Endometrial microvascular endothelial cells (primary cell): Measurements from ENCODE around the gene PHKB. TPM values are rescaled to one million over a fixed set of nuclear protein-coding genes. Genes with fewer than 3 reads are reported as not detected.
"Not testable (repeated sequence)": the region's sequence is repeated elsewhere in the genome, so short reads cannot be mapped to it uniquely, and the experiment has no call there.

Experiments
- in situ Hi-C: cut with HindIII; loops from 2 replicates; pipeline ENCODE4 v1.10.0; 2017; ENCODE audit warnings: low sequenced_read_pairs, low pct_unique_long_range_greater_than_20kb; ENCODE audit errors: inconsistent ontology term
- total RNA-seq: library from RNA; depleted of rRNA; stranded (reverse); fragments of >200 nt; gene quantifications from one replicate; pipeline ENCODE4 v1.2.3, GENCODE V29; 2015; ENCODE audit errors: inconsistent ontology term

Gene PHKB
- total RNA-seq, result 42.7 TPM

DNA sequence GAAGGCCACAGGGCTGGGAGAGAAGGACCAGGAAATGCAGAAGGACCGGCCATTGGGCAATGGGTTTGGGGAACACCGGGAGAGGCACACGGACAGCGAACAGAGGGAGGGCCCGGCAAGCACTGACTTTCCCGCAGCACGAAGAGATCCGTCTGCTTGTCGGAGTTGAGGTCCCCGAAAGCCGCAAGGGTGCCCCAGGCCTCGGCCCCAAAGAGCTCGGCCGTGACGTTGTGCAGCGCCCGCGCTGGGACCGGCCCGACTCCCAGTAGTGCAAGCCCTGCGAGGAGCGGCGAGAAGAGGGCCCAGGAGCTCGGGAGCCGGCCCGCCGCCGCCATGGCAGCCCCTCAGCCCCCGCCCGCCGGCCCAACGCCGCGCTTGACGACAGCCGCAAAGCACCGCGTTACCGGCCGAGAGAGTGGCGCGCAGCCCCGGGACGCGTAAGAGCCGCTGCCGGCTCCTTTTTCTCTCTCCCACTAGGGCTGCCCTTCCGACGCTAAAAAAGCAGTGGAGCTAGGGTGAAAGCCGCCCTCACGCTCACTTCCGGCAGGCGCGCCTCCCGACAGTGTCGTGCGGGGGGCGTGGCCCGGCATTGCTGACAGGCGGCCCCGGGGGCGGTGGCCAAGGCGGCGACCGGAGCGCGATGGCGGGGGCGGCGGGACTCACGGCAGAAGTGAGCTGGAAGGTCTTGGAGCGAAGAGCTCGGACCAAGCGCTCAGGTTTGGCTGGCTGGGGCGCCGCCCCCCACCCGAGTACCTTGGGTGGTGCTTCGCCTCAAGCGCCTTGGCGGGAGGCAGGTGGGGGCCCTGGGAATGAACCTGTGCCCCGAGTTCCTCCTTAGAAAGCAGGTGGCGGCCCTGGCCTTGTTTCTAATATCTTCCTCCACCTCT is at the start of gene PHKB, which contains the start of gene ITFG1:
Gene PHKB (plus strand): TSS at position 621 of the 887 bp plus-strand sequence. CDS start 20 bp downstream, at position 641.
Gene ITFG1 (minus strand): TSS at position 353 of the 887 bp plus-strand sequence. CDS start 18 bp downstream, at position 335.
- in situ Hi-C loops, result no loop called here

DNA sequence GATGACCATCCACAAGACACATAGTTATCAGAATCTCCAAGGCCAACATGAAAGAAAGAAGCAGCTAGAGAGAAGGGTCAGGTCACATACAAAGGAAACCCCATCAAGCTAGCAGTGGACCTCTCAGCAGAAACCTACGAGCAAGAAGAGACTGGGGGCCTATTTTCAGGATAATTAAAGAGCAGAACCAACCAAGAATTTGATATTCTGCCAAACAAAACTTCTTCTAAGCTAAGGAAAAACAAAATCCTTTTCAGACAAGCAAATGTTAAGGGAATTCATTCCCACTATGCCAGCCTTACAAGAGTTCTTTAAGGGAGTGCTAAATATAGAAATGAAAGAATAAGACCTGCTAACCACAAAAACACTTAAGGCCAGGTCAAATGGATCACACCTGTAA is 48.1 kb upstream of the PHKB start:
- in situ Hi-C loops, result no loop called here

DNA sequence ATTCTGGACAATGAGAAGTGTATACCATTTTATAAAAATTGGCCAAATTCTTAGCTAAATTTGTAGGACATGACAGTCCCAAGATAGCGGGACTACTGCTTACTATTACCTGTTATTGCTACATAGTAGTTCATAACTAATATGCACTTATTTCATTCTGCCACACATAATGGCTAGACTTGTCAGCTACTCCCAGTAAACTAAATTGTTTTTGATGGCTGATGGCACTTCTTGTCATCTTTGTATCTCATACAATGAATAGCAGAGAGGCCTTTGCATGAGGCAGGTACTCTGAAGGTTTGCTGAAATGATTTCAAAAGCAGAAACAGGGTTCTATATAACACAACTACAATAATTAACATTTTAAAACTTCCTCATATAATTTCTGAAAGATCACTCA is 44.3 kb upstream of the PHKB start:
- in situ Hi-C loops, result no loop called here

DNA sequence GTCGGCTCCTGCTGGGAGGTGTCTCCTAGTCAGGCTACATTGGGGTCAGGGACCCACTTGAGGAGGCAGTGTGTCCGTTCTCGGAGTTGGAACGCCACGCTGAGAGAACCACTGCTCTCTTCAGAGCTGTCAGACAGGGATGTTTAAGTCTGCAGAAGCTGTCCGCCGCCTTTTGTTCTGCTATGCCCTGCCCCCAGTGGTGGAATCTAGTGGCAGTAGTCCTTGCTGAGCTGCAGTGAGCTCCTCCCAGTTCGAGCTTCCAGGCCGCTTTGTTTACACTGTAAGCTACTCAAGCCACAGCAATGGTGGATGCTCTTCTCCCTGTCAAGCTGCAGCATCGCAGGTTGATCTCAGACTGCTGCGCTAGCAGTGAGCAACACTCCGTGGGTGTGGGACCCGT is 36.3 kb upstream of the PHKB start:
- in situ Hi-C loops, result no loop called here

DNA sequence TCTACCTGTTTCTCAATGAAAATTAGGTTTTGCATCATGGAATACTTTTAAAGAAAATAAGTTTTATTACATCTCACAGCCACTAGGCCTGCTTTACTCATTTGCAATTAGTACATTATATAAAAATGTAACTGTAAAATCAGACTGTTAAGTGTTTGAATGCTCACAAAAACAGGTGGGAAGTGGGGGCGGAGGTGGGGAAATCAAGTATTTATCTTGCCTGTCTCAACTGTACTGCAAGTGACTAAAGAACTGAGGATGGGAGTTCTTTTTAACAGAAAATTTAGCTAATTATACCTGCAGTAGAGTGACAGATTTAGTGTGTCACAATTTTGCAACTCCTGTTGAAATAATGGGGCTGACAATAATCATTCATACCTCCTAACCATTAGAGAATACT is 34.3 kb upstream of the PHKB start:
- in situ Hi-C loops, result no loop called here

DNA sequence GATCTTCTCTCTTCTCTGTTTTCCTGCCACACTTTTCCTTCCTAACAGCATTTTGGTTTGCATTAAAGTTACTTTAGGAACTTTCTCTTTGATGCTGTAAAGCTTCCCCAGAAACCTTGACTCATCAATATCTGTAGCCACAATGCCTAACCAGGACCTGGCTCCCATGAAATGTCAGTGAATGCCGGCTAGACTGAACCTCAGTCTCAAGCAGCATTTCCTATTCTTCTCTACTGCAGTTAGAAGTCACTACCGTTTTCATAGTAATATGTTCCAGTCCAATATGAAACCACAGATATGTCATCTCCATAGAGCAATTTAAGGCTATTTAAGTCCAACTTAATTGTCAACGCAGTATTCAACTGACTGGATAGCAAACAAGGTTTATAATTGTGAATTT is 29.2 kb upstream of the PHKB start:
- in situ Hi-C loops, result no loop called here

DNA sequence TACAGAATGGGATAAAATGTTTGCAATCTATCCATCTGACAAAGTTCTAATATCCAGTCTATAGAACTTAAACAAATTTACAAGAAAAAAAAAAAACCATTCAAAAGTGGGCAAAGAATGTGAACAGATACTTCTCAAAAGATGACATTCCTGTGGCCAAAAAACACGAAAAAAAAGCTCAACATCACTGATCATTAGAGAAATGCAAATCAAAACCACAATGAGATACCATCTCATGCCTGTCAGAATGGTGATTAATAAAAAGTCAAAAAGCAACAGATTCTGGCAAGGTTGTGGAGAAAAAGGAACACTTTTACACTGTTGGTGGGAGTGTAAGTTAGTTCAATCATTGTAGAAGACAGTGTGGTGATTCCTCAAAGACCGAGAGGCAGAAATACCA is 26.9 kb upstream of the PHKB start:
- in situ Hi-C loops, result not testable (repeated sequence)

DNA sequence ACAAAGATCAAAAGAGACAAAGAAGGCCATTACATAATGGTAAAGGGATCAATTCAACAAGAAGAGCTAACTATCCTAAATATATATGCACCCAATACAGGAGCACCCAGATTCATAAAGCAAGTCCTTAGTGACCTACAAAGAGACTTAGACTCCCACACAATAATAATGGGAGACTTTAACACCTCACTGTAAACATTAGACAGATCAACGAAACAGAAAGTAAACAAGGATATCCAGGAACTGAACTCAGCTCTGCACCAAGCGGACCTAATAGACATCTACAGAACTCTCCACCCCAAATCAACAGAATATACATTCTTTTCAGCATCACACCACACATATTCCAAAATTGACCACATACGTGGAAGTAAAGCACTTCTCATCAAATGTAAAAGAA is 21.1 kb upstream of the PHKB start:
- in situ Hi-C loops, result not testable (repeated sequence)

DNA sequence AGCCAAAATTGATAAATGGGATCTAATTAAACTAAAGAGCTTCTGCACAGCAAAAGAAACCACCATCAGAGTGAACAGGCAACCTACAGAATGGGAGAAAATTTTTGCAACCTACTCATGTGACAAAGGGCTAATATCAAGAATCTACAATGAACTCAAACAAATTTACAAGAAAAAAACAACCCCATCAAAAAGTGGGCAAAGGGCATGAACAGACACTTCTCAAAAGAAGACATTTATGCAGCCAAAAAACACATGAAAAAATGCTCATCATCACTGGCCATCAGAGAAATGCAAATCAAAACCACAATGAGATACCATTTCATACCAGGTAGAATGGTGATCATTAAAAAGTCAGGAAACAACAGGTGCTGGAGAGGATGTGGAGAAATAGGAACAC is 18.2 kb upstream of the PHKB start:
- in situ Hi-C loops, result not testable (repeated sequence)

DNA sequence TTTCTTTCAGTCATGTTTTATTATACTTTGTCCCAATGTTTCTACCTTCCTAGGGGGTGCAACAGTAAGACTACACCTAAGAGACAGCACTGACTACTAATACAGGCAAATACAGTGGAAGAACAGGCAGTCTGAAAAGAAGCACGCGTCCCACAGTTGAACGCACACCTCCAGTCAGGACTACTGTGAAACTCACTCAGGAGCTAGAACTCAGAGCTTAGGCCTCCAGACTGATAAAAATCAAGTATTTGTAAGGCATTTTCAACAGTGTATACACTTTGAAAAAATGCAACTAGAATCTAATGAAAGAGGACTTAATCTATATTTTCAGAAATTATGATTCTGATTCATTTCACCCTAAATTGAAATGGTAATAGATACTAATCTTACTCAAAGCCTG is 14.7 kb upstream of the PHKB start:
- in situ Hi-C loops, result no loop called here

DNA sequence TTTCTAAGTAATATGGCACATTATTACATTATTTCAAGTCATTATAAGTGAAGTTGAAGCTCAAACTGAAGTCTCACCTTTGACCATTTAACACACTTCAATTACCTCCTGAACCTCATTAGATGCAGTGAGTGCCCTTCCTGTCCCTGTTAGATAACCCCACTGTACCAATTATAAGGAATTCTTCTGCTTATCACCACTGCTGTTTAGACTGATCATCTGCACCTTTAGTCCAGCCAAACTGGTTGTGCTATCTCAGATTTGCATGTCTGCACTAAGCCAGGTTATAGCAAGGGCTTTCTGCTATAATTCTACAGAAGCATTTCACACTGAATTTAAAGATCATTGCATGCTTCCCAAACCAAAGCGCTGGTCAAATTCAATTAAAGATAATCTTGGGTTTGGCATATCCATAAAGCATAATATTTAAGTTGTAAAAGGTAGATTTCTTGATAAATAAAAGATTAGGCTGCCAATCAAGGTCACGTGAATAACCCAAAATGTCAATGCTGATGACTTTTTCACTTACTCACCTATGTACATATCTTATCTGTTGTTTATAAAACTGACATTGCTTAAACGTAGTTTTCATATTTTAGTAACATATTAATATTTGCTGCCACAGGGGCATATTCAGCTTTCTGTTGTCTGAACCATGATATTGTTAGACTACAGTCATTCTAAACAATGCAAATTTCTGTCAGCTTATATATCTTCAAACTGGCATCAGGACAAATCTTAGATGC is 12.1 kb upstream of the PHKB start:
- in situ Hi-C loops, result no loop called here

DNA sequence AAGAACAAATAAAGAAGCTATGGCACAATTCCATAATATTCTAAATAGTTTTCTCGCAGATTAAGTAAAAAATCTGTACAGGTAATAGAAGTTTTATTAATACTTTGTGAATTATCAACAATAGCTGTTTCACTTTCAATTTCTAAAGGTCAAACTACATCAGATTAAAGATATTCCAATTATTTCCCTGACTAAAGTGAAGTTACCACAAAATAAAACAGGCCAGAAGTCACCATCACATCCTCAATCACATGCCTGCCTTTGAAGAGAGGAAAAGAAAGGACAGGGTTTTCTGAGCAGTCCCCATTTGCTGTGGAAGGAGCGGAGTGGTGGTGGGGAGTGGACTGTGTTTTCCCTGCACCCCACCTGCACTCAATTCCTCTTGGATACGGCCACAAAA is 11.3 kb upstream of the PHKB start:
- in situ Hi-C loops, result no loop called here

DNA sequence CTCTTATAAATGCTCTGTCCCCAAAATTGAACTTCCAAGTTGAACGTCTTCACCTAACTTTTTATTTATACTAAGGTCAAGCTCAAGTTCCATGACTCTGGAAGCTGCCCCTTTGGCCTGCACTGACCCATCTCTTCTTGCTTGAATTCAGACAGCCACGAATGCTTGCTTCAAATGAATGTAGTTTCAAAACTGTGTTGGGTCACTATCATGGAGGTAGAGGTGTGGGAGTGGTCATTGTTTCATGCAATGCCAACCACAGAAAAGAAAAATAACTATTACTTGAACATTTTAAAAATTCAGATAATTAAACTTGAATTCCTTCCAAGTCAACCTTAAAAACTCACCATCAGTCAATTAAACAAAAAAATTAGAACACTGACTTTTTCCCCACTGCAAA is 2.8 kb upstream of the PHKB start:
- in situ Hi-C loops, result no loop called here

DNA sequence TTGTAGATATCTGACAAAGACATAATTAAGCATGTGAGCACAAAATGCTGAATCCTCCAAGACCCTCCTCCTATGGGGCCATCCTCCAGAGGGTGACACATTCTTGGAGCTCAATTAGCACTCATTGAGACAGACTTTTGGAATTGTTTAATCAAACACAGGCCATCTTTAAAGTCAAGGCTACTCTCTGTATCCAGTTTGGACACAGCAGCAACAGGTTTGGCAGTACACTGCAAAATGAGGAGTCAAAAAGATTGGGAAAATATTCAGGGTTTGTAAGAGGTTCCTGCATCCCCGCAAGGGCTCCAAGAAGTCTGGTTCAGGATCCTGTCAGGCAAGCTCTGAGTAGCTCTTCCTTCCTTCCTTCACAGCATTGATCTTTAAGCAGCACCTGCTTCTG is 1.5 kb upstream of the PHKB start:
- in situ Hi-C loops, result no loop called here

DNA sequence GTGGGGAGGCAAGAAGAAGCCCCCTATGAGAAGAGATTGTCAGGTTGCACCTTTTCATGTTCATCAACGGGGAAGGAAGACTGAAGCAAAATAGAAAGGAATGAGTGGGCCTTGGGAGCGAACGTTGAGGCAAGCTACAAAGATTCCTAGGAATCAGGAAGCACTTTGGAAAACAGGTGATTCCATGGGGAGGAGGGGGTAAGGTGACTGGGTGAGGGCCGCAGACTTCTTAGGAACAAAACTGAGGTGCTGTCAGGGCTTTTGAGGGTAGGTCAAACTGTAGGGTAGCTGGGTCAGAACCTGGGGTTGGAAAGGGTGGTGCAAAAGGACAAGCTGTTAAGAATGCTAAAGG is 796 bp upstream of the PHKB start:
- in situ Hi-C loops, result no loop called here

DNA sequence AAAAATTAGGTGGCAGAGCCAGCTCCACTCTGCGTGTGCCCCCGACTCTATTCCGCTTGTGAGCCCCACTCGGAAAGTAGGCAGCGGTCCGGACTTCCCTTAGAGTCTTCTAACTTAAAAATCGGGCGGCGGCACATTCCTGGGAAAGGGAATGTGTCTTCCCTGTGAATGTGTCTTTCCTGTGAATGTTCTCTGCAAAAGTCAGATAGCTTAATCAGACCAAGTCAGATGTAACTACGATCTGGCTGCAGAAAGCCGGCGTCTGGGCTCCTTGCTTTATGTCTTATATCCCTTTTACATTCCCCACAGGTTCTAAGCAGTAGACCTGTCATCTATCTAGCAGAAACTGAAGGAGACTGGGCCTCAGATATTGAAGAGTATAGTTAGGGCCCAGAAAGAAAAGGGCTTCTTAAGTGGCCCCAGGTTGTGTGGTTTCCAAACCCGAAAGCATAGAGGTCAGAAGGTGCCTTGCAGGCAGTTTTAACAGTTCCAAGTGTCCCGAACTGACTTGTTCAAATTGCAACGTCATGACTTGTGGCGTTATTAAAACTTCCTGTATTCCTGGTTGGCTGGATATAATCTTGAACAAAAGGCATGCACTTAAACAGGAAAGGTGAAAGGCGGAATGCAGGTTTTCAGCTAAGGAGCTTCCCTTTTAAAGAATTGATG is 601 bp downstream of the PHKB start:
- in situ Hi-C loops, result no loop called here

DNA sequence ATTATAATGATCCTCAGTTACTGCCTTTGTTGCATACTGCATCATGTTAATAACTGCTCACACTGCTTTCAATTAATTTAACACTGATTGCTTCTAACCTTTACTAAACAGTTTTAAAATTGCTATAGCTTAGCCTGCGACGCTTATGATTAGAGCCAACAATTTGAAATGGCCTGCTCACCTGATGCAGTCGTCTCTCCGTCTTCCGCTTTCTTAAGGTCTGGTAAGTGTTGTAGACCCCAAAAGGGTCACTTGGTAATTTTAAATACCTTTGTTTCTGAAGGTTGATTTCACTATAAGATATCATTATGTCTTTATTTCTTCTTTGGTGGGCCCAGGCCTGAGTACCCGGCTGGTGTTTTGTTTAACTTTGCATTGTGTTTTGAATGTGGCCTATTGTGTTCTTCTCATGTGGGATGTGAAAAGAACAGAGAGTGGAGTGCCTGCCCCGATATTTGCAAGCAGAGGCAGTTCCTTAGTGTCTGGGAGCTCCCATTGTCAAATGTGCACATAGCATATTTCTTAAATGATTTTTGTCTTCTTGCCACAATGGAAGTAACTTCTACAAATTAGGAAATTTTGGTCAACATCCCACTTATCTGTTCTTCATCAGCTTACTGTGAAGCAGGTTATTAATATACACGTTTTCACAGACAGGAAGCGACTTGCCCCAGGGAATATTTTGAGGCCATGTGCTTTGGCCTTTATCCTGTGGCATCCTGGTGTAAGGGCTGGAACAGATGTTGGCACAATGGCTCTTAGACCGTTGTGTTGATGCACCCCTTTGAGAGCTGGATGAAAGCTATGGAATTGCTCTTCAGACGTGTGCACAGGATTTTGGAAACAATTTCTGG is 2.9 kb downstream of the PHKB start:
- in situ Hi-C loops, result no loop called here

DNA sequence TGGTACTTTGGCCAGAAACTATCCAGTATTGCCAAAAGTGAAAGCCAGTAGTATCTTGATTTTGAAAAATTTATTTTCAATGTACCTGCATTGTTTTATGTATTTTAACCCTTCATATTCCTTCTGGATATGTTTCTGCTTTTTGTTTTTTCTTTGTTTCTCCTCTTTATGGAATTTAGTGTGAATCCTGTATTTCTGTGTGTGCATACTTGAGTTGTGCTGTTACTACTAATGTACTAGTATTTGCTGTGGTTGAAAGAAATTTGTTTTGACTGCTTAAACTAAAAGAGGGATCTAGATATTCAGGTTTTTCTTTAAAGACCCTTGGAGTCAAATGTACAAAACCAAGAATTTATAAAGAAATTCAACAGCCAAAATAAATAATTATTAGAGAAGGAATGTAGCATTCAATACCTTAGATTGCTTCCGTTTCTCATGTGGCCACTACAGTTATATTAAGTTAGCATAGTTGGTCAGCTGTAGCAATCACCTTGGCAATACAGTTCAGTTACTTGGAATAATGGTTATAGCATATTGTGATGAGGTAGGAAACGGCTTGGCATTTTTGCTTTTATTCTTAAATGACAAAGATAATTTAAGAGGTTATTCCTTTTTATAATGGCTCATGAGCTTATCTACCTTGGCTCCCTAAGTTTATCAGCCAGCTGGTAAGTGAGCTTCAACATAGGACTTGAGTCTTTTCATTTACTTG is 4.9 kb downstream of the PHKB start:
- in situ Hi-C loops, result no loop called here
